HG03439 (cell line): ENCODE measurements around the gene SSH3.

Source experiments
- ATAC-seq: cut with Tn5 transposase; IDR thresholded peaks from one replicate; pipeline ENCODE4 v1.9.1; 2021; ENCODE audit warnings: mild to moderate bottlenecking, moderate library complexity; ENCODE audit not compliant: unreplicated experiment

Gene SSH3

GRCh38 chr11:67290801-67291200, 12.5 kb upstream of the SSH3 start:
- no peak for ATAC-seq

- ATAC-seq: no peak
These were observed 11.6 kb upstream of the SSH3 start for GRCh38 chr11:67291481-67292381.

GRCh38 chr11:67292671-67293070, 10.7 kb upstream of the SSH3 start:
- no peak for ATAC-seq

GRCh38 chr11:67293090-67293489, 10.2 kb upstream of the SSH3 start:
- ATAC-seq: no peak

- no peak for ATAC-seq
These were observed 7.5 kb upstream of the SSH3 start for GRCh38 chr11:67295846-67296245.

GRCh38 chr11:67298786-67299185, 4.5 kb upstream of the SSH3 start:
- ATAC-seq: no peak

- no peak for ATAC-seq
These were observed 3.7 kb upstream of the SSH3 start for GRCh38 chr11:67299471-67300191.

GRCh38 chr11:67300256-67300755, 3.0 kb upstream of the SSH3 start:
- ATAC-seq: no peak

- ATAC-seq: no peak
These were observed 2.5 kb upstream of the SSH3 start for GRCh38 chr11:67300756-67301312.

- ATAC-seq: no peak
These were observed 1.9 kb upstream of the SSH3 start for GRCh38 chr11:67301313-67301921.

GRCh38 chr11:67301951-67302516, 1.3 kb upstream of the SSH3 start:
- no peak for ATAC-seq

GRCh38 chr11:67302571-67303131, 679 bp upstream of the SSH3 start:
- ATAC-seq: no peak

GRCh38 chr11:67303835-67304411, 593 bp downstream of the SSH3 start:
- no peak for ATAC-seq

GRCh38 chr11:67304511-67305113, 1.3 kb downstream of the SSH3 start:
- ATAC-seq: no peak

- ATAC-seq: no peak
These were observed 3.6 kb downstream of the SSH3 start for GRCh38 chr11:67306769-67307544.

GRCh38 chr11:67307545-67308001, 4.2 kb downstream of the SSH3 start:
- ATAC-seq: no peak

- no peak for ATAC-seq
These were observed 4.9 kb downstream of the SSH3 start for GRCh38 chr11:67308031-67308866.

GRCh38 chr11:67309166-67309565, 5.8 kb downstream of the SSH3 start:
- ATAC-seq: no peak
